Measurements from ENCODE around the gene SKOR1.

SKOR1 gene

GRCh38 chr15:67819636-67820035 lies 5.7 kb upstream of the SKOR1 start:
- no peak for DNase-seq

GRCh38 chr15:67820122-67820991 lies 5.0 kb upstream of the SKOR1 start:
- DNase-seq: no peak

- DNase-seq: no peak
Observed at GRCh38 chr15:67820992-67821783, 4.1 kb upstream of the SKOR1 start.

- DNase-seq: peak in 1 of 2 experiments; percentile 22
Observed at GRCh38 chr15:67821784-67822440, 3.4 kb upstream of the SKOR1 start.

GRCh38 chr15:67822537-67823313 lies 2.6 kb upstream of the SKOR1 start:
- DNase-seq: peak in 1 of 2 experiments; percentile 27

GRCh38 chr15:67823314-67824196 lies 1.8 kb upstream of the SKOR1 start:
- peak; percentile 29 to 55 for DNase-seq

- no peak for DNase-seq
Observed at GRCh38 chr15:67824197-67824968, 926 bp upstream of the SKOR1 start.

GRCh38 chr15:67825881-67826716 lies 790 bp downstream of the SKOR1 start:
- no peak for DNase-seq

GRCh38 chr15:67826717-67827561 lies 1.6 kb downstream of the SKOR1 start:
- no peak for DNase-seq

- DNase-seq: no peak
Observed at GRCh38 chr15:67827562-67828277, 2.4 kb downstream of the SKOR1 start.

- no peak for DNase-seq
Observed at GRCh38 chr15:67828278-67828968, 3.1 kb downstream of the SKOR1 start.

GRCh38 chr15:67828969-67829646 lies 3.8 kb downstream of the SKOR1 start:
- DNase-seq: no peak

GRCh38 chr15:67829647-67830504 lies 4.6 kb downstream of the SKOR1 start:
- DNase-seq: no peak

GRCh38 chr15:67831363-67831762 lies 6.1 kb downstream of the SKOR1 start:
- no peak for DNase-seq

- peak in 1 of 2 experiments; percentile 51 for DNase-seq
Observed at GRCh38 chr15:67832031-67832551, 6.8 kb downstream of the SKOR1 start.

Measured in NCI-H524 (cell line).